GM19240 (cell line): ENCODE results near the gene ALG12.

Source experiments
- DNase-seq: peaks from one replicate; pipeline ENCODE4 v3.0.0; 2011; ENCODE audit warnings: low spot score; ENCODE audit not compliant: insufficient read length

ALG12 gene

GRCh38 chr22:49892226-49892899, 25.9 kb downstream of the ALG12 start:
- no peak for DNase-seq

- no peak for DNase-seq
Measured at GRCh38 chr22:49889071-49889470, 29.2 kb downstream of the ALG12 start.

DNA sequence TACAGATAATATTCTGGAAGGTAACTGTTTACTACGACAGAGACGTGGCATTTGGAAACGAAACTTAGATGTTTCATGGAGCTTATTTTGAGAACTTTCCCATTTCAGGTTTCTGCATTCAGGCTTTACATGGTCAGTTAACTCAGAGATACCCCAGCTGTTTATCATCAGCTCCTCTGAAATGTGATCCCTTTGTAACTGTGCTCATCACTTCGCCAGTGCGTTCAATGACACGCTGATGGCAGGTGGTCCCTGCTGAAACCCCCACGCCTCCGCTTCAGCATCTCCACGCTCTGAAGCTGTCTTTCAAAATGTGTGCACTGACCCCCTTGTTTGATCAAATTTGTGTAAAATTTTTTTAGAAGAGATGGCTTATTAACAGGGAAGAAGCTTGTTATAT, 30.5 kb downstream of the ALG12 start:
- DNase-seq, result no peak

- DNase-seq, result no peak
Measured at GRCh38 chr22:49887064-49887451, 31.2 kb downstream of the ALG12 start.

DNA sequence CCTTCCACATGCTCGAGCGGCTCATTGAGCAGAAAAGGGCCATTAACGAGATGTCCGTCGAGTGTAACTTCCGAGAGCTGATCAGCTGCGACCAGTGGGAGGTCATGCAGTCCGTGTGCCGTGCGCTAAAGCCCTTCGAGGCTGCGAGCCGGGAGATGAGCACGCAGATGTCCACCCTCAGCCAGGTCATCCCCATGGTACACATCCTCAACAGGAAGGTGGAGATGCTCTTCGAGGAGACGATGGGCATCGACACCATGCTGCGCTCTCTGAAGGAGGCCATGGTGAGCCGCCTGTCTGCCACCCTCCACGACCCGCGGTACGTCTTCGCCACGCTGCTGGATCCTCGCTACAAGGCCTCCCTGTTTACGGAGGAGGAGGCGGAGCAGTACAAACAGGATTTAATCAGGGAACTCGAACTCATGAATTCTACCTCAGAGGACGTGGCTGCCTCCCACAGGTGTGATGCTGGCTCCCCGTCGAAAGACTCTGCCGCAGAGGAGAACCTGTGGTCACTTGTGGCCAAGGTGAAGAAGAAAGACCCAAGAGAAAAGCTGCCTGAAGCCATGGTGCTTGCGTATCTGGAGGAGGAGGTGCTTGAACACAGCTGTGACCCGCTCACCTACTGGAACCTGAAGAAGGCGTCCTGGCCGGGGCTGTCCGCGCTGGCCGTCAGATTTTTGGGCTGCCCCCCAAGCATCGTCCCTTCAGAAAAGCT, 31.7 kb downstream of the ALG12 start:
- DNase-seq, result no peak

- DNase-seq, result no peak
Measured at GRCh38 chr22:49885881-49886280, 32.4 kb downstream of the ALG12 start.

- DNase-seq, result no peak
Measured at GRCh38 chr22:49885281-49885680, 33.0 kb downstream of the ALG12 start.

DNA sequence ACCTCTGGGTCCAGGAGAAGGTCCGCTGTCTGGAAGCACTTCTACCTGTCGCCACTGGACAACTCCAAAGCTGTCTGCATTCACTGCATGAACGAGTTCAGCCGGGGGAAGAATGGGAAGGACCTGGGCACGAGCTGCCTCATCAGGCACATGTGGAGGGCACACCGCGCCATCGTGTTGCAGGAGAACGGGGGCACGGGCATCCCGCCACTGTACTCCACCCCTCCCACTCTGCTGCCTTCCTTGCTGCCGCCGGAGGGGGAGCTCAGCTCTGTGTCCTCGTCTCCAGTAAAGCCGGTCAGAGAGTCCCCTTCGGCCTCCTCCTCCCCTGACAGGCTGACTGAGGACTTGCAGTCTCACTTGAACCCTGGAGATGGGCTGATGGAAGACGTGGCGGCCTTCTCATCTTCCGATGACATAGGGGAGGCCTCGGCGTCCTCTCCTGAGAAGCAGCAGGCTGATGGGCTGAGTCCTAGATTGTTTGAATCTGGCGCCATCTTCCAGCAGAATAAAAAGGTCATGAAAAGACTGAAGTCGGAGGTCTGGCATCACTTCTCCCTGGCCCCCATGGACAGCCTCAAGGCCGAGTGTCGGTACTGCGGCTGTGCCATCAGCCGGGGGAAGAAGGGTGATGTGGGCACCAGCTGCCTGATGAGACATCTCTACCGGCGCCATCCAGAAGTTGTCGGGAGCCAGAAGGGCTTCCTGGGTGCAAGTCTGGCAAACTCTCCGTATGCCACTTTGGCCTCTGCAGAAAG, 33.6 kb downstream of the ALG12 start:
- DNase-seq, result no peak

GRCh38 chr22:49884075-49884474, 34.2 kb downstream of the ALG12 start:
- no peak for DNase-seq

- DNase-seq, result no peak
Measured at GRCh38 chr22:49883294-49883640, 35.0 kb downstream of the ALG12 start.

DNA sequence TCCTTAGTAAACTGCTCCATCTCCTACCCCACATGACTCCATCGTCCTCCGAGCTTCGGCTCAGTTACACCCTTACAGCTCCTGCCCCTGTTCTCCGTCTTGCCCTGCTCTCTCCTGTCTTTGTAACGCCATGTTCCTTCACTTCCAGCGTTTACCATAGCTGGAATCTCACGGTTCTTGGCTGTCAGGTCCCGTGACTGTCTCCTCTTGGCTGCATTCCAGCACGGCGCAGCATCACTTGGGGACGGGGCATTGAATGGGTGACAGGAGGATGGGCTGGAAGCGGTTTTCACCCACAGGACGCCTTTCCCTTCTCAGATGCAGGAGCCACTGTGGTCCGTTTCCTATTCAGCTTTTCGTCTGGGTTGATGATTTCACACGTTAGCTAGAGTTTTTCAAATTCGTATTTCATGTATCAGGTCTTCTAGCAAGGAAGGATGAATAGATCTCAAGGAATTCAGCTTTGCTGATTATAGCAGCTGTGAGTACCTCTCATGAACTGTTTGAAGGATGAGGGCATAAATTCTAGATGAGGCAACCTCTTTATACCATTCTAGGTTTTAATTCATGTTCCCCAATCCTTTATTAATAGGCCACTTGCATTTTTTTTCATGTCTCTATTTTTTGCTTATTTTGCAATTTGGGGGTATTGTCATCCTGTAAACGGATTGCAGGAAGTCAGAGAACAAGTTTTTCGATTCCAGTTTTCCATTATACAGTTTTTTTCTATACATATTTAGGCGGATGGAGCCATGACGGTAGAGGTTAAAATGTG, 35.5 kb downstream of the ALG12 start:
- DNase-seq, result no peak

- DNase-seq, result no peak
Measured at GRCh38 chr22:49881856-49882255, 36.4 kb downstream of the ALG12 start.

DNA sequence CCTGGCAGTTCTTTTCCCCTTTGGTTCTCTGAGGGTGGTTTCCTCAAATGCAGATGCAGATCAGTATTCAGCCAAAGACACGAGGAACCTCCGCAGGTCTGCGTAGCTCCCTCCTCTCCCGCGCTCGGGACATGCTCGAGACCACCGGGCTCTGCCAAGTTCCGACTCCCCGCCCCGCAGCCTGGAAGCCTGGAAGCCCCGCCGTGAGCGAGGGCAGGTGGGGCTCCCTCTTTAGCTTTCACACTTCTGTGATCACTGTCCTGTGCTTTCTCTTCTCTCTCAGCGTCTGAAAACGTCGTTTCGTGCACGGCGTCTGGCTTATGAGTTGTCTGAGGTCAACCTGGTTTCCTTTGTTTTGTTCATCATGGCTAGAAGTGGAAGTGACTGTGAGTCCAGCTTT, 38.0 kb downstream of the ALG12 start:
- no peak for DNase-seq

DNA sequence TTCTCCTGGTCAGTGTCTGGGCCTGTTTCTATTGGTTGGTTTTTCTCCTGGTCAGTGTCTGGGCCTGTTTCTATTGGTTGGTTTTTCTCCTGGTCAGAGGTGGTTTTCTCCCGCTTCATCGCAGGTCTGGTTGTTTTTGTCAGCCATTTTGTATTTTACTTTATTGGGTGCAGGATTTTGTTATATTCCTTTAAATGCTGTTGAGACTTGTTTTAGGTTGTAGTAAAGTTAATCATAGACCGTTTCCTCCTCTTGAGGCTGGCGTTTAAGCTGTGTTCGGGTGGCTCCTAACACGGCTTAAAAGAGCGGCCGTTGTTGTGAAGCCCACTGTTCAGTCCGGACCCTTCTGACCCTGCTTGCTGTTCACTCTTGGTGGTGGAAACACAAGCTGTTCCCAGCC, 38.4 kb downstream of the ALG12 start:
- DNase-seq, result no peak

- no peak for DNase-seq
Measured at GRCh38 chr22:49878206-49878605, 40.0 kb downstream of the ALG12 start.

- no peak for DNase-seq
Measured at GRCh38 chr22:49877642-49878041, 40.6 kb downstream of the ALG12 start.

DNA sequence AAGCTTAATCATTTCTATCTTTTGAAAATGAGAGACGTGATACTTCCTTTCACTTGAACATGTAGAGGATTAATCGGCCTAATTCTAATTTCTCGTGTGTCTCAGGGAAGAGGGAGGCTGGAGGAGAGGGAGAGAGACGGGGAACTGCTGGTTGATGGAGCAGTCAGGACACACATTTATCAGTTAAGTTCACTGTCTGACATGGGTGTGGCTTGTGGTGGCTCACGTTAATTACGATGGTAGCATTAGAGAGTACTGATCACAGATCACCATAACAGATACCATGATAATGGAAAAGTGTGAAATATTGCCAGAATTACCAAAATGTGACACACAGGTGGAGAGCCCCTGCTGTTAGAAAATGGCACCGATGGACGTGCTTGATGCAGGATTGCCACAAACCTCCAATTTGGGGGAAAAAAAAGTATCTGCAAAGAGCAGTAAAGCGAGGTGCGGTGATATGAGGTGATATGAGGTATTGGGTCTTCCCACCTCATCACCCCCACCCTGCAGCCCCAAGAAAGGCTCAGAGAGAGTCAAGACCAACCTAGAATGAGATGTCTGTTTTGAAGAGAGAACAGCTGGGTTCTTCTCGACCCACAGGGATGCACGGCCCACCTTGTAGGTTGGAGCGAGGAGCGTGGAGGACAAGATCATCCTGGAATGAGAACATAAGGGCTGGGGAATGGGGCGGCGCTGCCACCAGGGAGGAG, 44.9 kb downstream of the ALG12 start:
- no peak for DNase-seq

GRCh38 chr22:49872347-49872746, 45.9 kb downstream of the ALG12 start:
- no peak for DNase-seq

GRCh38 chr22:49871482-49871881, 46.8 kb downstream of the ALG12 start:
- DNase-seq, result no peak

- no peak for DNase-seq
Measured at GRCh38 chr22:49869845-49870712, 48.2 kb downstream of the ALG12 start.
